Measurements from ENCODE around the gene SCYL1.

GRCh38 chr11:65529475-65530156, 4.7 kb downstream of the SCYL1 start:
- TF ChIP-seq CTCF (IDR thresholded peaks at IDR 0.05) (no peak), POLR2A (IDR thresholded peaks at IDR 0.05) (no peak)
